GM12891 (cell line): ENCODE measurements around the gene RHBDD1.

Source experiments
- PAX5 ChIP-seq: IDR thresholded peaks from 2 replicates; pipeline ENCODE4 v1.6.1; 2011; ENCODE audit warnings: low read length, moderate library complexity, mild to moderate bottlenecking; ENCODE audit not compliant: insufficient read depth, severe bottlenecking
- POLR2A ChIP-seq: IDR thresholded peaks from 2 replicates; pipeline ENCODE4 v1.6.1; 2011; ENCODE audit warnings: low read depth, low read length, control low read depth
- POLR2AphosphoS5 ChIP-seq: IDR thresholded peaks from 2 replicates; pipeline ENCODE4 v1.6.1; 2011; ENCODE audit warnings: low read depth, low read length, control low read depth
- POU2F2 ChIP-seq: IDR thresholded peaks from 2 replicates; pipeline ENCODE4 v1.6.1; 2011; ENCODE audit warnings: low read depth, mild to moderate bottlenecking, control low read depth, low read length, moderate library complexity
- SPI1 ChIP-seq: IDR thresholded peaks from 2 replicates; pipeline ENCODE4 v1.6.1; 2011; ENCODE audit warnings: low read depth, low read length, control low read depth
- TAF1 ChIP-seq: IDR thresholded peaks from 2 replicates; pipeline ENCODE4 v1.6.1; 2011; ENCODE audit warnings: low read depth, low read length, control low read depth

- TF ChIP-seq POLR2A (no peak), TAF1 (no peak), POLR2AphosphoS5 (no peak), PAX5 (no peak), POU2F2 (no peak), SPI1 (no peak)
These were observed 52.1 kb downstream of the RHBDD1 start for GRCh38 chr2:226887940-226888339.
